Measurements from ENCODE around the gene SLC39A3.

The SLC39A3 gene

DNA sequence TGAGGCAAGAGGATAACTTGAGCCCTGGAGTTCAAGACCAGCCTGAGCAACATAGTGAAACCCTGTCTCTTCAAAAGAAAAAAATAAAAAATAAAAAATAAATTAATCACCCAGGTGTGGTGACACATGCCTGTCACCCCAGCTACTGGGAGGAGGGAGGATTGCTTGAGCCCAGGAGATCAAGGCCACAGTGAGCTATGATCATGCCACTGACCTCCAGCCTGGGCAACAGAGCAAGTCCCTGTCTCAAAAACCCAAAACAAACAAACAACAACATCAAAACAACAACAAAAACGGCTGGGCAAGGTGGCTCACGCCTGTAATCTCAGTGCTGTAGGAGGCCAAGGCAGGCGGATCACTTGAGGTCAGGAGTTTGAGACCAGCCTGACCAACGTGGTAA is 4.3 kb upstream of the SLC39A3 start:
- DNase-seq: no peak

DNA sequence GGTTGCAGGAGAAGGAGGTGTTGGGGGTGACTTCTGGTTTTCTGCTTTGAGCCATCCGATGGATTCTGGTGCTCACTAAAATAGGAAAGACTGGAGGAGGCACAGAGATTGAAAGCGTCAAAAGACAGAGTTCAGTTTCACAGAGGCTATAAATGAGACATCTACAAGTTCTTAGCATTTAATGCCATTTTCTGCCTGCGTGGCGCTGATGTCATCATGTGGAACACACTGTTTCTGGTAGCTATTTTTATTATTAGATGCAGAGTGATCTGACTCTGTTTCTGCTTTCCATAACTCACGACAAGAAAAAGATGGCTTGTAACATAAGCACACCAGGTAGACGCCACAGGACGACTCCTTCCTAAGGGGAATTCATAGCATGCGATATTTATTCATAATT is 3.3 kb upstream of the SLC39A3 start:
- no peak for DNase-seq

DNA sequence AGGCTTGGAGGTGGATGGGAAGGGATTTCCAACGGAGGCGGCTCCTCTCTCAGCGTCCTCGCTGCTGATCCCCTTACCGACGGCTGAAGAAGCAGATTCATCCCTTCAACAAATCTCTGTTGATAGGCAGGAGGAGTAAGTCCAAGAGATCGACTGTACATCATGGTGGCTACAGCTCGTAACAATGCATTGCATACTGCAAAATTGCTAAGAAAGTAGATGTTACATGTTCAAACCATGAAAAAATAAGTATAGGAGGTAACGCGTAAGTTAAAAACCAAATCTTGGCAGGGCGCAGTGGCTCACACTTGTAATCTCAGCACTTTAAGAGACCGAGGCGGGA is 468 bp upstream of the SLC39A3 start:
- no peak for DNase-seq

DNA sequence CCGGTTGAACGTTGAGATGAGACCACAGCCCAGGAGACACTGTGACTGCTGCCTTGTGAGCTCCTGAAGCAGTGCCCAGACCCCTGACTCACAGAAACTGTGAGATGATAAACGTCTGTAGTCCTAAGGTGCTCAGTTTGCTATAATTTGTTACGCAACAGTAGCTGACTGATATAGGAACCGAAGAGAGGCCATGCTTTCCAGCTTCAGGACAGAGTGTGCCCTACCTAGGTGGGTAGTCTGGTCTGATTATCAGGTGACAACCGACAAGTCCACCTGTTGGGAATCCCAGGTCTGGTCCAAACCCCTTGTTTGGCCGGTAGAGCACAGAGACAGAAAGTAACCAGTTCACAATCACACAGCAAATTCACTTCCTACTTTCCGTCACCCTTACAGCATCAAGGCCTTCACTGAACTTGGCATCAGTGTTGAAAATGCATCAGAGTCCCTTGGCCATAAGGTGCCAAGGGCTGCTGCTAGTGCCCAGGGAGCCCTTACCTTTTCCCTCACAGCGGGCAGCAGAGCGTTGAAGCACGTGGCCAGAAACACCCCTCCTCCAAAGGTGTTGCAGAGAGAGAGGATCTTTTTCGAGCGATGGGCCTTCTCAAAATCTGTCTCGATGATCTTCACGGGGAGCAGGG is 3.1 kb downstream of the SLC39A3 start:
- DNase-seq: no peak

GRCh38 chr19:2735374-2735773 is 4.4 kb downstream of the SLC39A3 start:
- no peak for DNase-seq

- DNase-seq: no peak
Observed at GRCh38 chr19:2734589-2735288, 5.1 kb downstream of the SLC39A3 start.

DNA sequence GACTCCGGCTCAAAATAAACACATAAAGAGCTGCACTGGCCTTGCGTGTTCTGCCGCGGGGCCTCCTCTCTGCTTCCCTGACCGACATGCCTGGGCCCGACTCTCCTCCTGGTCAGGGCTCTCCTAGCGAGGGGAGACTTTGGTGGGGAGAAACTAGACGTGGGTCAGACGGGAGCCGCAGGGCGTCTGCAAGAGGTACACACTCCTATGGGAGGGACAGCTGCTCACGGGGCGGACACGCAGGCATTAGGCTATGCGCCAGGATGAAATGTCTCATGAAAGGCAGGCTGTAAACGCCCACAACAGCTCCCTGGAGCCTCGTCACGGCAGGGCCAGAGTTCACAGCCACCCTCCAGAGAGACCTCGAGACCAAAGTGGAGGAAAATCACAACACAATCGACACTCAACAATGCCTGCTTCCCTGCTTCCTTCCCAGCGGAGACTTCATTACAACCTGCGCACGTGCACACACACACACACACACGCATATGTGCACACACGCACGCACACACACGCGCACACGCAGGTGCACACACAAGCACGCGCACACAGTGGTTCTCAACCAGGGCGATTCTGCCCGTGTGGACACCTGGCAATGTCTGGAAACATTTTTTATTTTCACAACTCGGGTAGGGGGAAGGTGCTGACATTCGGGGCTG is 5.8 kb downstream of the SLC39A3 start:
- DNase-seq: no peak

GRCh38 chr19:2732883-2733282 is 6.9 kb downstream of the SLC39A3 start:
- DNase-seq: no peak

- DNase-seq: no peak
Observed at GRCh38 chr19:2732157-2732725, 7.6 kb downstream of the SLC39A3 start.

DNA sequence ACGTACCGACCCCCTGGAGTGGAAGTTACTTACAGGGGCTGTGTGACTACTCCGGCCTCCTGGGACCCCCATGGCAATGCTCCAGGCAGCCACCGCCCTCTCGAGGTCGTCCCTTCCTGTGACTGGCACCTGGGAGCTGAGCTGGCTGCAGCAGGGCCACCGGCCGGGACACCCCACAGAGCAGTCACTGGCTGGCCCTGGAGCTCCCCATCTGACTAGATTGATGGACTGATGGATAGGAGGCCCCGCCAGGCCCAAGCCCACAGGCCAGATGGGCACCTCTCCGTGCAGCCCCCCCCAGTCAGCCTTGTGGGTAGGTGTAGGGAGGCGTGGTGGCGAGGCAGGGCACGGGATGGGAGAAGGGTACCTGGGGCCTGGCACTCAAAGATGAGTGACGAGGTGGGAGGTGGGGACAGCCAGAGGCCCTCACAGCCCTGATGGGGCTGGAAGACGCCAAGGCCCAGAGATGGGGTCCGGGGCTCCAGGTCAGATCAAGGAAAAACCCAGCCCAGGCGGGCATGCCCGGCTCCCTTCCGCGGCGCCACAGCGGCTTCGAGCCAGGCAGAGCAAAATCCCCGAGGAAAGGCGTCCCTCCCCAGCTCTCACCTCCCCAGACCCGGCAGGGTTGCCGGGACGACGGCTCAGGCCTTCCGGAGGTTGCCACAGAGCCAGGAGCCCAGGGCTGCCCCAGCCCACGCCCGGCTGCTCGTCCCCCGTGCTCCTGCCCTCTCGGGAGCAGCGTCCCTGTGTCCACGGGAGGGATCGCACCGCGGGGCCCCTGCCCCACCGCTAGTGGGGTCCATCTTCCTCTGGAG is 8.4 kb downstream of the SLC39A3 start:
- DNase-seq: no peak

DNA sequence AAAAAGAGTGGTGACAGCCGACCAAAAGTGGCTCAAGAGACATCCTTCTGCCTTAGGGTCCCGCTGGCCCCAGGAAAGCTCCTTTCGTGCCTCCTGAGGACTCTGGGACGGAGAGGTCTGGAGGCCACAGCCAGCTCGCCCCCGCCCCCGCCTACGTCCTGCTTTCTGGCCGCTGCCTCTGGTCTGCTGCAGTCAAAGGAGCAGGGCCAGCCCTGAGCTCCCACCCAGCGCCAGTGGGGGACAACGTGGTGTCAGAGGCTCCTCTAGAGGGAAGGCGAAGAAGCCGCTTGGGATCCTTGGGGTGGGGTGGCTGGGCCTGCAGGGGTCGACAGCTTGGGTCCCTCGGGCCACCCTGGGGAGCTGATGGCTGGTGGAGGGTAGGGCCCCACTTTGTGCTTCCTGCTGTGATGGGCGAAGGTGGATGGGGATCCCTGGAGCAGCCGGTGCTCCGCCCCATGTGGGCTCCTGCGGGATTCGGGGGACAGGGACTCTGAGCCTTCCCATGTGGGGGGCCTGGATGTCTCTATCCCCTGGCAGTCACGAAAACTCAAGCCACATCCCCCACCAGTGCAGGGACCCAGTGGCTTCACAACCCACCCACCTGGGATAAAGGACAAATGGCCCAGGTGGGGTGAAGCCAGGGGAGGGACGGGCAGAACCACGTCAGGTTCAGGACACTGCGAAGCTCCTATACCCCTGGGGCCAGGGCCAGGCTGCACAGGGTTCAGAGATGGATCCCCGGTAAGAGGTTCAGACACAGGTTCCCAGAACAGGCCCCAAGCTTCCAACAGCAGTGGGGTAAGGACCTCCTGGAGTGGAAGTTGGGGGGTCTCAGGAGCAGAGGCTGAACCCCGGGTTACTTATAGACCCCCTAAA is 9.6 kb downstream of the SLC39A3 start:
- no peak for DNase-seq

DNA sequence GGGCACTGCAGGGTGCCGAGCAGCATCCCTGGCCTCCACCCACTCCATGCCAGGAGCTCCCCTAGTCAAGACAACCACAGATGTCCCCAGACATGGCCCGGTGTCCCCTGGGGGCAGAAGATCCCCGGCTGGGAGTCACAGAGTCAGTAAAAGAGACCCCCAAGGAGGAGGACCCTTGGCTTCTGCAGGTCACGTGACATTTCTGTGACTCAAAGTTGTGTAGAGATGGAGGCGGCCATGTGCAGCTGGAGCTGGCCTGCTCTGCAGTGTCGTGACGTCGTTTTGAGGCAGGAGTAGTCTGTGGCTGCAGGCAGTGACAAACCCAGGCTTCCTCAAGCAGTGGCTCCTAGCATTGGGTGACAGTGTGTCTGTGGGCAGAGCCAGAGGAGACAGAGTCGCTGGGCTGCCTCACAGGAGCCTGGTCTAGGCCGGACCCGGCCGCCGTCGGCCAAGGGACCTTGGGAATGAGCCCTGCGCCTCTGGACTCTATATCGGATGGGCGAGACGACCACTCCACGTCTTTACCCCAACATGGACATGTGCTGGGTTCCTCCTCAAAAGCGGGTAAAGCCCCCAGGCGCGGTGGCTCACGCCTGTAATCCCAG is 10.9 kb downstream of the SLC39A3 start:
- no peak for DNase-seq

- DNase-seq: no peak
Observed at GRCh38 chr19:2727640-2727944, 12.2 kb downstream of the SLC39A3 start.

DNA sequence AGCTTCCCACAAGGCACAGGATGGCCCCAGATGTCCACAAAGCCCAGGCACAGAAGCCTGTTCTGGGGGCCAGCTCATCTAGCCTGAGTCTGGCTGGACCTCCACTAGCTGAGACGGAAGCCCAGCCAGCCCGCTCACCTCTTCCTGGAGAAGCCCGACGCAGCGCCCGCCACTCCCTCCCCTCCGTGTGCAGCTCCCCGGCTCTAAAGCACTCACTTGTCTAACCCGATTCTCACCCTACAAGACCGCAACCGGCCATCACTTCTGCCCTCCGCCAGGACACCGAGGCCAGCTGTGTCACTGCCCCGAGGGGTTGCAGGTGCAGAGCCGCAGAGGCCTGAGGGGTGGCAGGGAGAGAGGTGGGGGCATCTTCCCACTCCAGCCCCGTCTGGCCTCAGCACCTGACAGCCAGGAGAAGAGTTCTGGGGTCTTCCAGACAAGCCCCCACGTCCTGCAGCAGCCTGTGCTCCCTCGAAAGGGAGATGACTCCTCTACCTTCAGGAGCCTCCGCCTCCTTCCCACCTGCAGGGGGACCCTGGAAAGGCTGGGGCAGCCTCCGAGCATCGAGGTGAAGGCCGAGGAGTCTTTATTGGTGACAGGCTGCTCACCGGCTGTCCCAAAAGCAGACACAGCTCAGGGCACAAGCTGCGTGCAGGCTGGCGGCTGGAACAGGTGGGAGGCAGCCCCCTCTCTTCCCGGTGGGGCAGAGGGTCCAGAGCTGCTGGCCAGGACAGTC is 12.7 kb downstream of the SLC39A3 start:
- no peak for DNase-seq

DNA sequence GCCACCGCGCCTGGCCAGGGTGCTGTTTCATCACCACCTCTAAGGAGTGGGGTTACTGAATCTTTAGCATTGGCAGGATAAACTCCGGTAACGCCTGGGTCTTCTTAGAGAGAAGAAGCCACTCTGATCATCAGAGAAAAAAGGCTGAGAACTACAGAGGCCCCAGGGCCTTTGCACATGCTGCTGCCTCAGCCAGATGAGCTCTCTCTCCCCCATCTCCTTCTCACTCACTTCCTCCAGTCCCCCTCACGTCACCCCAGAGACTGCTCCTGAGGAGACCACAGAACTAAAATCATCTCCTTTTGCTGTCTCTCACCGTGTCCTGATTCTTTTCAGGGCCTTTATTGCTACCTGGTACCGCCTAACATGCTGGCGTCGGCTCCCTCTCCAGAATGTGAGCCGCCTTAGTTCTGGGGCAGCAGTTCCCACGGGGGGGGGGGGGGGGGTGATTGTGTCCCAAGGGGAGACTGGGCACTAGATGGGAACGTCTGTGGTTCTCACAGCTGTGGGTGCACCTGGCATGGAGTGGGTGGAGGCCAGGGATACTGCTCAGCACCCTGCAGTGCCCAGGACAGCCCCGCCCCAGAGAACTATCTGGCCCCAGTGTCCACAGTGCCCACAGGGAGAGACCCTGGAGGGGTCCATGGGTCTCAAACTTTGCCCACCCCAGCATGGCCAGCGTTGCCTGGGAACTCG is 13.5 kb downstream of the SLC39A3 start:
- DNase-seq: no peak

- no peak for DNase-seq
Observed at GRCh38 chr19:2724148-2724557, 15.7 kb downstream of the SLC39A3 start.

- DNase-seq: no peak
Observed at GRCh38 chr19:2723747-2724146, 16.1 kb downstream of the SLC39A3 start.

- no peak for DNase-seq
Observed at GRCh38 chr19:2723345-2723715, 16.5 kb downstream of the SLC39A3 start.

- no peak for DNase-seq
Observed at GRCh38 chr19:2722541-2723344, 17.1 kb downstream of the SLC39A3 start.

All from central memory CD4-positive, alpha-beta T cell (primary cell).